SKM-1 treated with dmso at 0.1 percent for 144 hours (cell line): Measurements from ENCODE around the gene DOCK7.
A peak's percentile ranks its signal among the peaks of the same experiment; 100 is the strongest.

Source experiments
- DNase-seq: peaks from one replicate; lab custom pipeline; 2025; ENCODE audit not compliant: unreplicated experiment; lab: John Stamatoyannopoulos, UW

Gene DOCK7

DNA sequence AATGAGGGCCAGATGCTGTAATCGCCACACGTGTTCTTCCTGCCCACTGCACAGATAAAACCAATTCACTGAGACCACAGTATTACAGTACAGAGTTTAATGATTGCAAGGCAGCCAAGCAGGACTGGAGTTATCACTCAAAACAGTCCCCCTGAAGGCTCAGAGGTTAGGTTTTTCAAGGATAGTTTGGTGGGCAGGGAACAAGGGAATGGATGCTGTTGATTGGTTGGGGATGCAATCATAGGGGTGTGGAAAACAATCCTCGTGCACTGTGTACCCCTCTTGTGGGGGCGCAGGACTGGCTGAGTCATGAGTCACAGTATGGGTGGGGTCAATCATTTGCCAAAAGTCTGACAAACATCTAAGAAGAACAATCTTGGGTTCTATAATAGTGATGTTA, 263.8 kb downstream of the DOCK7 start:
- no peak for DNase-seq

DNA sequence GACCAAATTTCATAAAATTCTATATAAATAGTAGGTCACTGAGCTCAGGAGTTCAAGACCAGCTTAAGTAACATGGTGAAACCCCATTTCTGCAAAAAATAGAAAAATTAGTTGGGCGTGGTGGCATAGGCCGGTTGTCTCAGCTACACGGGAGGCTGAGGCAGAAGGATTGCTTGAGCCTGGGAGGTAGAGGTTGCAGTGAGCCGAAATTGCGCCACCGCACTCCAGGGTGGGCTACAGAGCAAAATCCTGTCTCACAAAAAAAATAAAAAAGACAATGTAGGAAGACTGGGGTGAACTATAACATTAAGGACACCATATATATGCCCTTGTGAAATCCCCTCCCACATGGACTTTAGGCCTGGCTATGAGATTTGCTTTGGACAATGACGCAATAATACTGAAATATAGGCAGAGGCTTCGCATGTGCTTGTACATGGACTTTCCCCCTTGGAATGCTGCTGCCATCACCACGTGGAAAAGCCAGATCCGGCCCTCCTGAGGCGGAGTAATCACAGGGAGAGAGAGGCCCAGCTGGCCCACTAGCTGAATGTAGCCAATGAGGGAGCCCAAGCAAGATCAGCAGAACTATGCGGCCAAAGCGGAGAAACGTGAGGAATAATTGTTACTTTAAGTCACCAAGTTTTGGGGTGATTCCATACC, 264.5 kb downstream of the DOCK7 start:
- no peak for DNase-seq

DNA sequence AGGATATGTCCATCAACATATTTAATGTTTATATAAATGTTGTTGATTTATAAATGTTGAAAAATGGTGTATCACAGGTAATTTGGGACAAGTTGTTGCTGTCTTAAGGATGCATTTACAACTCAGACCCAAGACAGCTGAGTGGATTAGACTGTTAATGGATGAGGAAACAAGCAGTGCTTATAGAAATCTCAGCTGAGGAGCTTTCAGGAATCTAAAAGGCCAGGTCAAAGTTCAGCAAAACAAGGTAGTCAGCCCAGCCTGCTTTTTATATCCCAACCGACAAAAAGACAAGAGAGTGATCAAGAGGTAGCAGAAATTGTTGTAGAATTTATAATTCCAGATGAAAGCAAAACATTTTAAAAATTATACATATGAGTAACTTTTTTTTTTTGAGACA, 268.0 kb downstream of the DOCK7 start:
- no peak for DNase-seq

DNA sequence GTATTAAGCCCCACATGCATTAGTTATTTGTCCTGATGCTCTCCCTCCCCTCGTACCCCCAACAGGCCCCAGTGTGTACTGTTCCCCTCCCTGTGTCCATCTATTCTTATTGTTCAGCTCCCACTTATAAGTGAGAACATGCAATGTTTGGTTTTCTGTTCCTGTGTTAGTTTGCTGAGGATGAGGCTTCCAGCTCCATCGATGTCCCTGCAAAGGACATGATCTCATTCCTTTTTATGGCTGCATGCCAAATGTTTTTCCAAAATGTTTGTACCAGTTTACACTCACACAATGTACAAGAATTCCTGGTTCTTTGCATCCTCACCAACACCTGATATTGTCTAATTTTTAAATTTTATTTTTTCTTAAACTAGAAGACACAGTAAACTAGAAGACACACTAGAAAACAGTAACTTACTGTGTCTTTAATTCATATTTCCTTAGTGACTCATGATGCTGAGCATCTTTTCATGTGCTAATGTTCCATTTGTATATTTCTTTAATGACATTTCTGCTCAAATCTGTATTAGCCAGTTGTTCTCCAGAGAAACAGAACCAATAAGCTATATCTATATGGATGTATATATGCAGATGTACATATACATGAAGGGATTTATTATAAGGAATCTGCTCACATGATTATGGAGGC, 270.7 kb downstream of the DOCK7 start:
- DNase-seq = no peak

DNA sequence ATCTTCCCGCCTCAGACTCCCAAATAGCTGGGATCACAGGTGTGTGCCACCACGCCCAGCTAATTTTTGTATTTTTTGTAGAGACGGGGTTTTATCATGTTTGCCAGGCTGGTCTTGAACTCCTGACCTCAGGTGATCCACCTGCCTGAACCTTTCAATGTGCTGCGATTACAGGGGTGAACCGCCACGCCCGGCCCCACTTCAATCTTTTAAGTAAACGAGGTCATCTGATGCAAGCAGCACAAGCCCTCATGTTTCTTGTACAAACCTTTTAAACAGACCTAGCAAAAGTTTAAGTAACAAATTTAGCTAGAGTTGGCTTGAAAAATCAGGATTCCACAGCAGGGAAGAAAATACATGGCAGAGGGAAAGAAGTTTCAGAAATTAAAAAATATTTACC, 272.5 kb downstream of the DOCK7 start:
- DNase-seq = no peak

DNA sequence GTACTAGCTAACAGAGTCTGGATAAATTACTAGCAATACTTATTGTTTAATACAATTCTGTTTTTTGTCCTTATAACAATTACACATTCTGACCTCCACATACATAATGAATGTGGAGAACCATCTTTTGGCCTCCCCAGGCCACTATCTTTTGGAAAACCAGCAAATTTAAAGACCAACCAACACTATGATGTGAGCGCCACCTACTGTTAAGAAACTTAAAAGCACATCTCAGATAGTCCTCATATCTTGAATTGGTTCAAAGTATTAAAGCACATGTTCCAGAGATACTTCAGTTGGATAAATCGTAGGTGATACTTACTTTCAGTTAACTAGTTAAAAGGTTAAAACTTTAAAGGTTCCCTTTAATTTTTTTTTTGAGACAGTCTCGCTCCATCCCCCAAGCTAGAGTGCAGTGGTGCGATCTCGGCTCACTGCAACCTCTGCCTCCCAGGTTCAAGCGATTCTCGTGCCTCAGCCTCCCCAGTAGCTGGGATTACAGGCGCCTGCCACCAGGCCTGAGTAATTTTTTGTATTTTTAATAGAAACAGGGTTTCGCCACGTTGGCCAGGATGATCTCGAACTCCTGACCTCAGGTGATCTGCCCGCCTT, 280.7 kb downstream of the DOCK7 start:
- DNase-seq = peak; percentile 59

DNA sequence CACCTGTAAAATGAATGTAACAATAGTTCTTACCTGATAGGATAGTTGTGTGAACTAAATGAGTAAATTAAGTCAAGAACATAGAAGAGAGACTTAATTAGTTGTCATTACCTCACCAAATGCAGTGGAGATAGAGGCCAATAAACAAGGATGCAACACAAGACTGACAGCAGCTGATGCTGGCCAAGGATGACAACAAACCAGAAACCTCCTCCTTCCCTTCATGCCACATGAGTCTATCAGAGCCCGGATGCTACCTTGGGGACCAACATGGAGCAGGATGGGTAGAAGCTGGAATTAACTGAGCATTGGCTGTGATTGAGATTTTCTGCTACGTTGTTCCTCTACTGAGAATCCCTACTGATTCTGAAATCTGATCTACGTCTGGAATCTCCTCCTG, 281.6 kb downstream of the DOCK7 start:
- DNase-seq = no peak

DNA sequence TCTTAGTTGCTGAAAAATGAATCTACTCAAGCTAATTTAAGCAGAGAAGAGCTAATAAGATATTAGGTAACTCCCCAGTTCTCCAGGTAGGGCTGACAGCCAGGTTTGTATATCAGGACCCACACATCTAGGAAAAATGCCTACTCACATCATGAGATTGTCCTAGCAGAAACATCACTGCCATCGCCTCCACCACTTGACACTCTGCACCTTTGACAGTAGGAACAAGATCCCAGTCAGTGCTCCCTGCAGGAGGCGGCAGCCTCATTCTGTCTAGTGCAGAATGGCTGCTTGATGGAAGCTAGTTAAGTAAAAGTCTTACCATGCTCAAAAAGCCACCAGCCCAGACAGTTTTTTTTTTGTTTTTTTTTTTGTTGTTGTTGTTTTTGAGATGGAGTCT, 282.9 kb downstream of the DOCK7 start:
- no peak for DNase-seq
